Esophagus squamous epithelium (tissue), 5 donors: ENCODE results near the gene DAB1. TPM values are rescaled to one million over a fixed set of nuclear protein-coding genes. Genes with fewer than 3 reads are reported as not detected.

ENCODE experiments used
- DNase-seq: peaks from one replicate; lab custom pipeline; 2025; lab: John Stamatoyannopoulos, UW
- H3K27ac ChIP-seq, 4 donors: fragments of 200-600 bp; sonication (generic); one replicate each; pipeline ENCODE4 v1.5.1; 2016 to 2019; ENCODE audit warnings: mild to moderate bottlenecking in 1 of 4
- H3K27me3 ChIP-seq, 4 donors: fragments of 200-600 bp; sonication (generic); 1 replicate in 3 of 4; 2 replicates in 1 of 4; pipeline versions ENCODE4 v1.5.1 to v1.6.0; 2017 to 2021; ENCODE audit warnings: antibody characterized with exemption in 1 of 4
- H3K36me3 ChIP-seq, 3 donors: fragments of 200-600 bp; sonication (generic); one replicate each; pipeline ENCODE4 v1.5.1; 2016 to 2019
- H3K4me1 ChIP-seq, 3 donors: fragments of 200-600 bp; sonication (generic); one replicate each; pipeline ENCODE4 v1.5.1; 2017 to 2019
- H3K4me3 ChIP-seq, 4 donors: fragments of 200-600 bp; sonication (generic); 1 replicate in 3 of 4; 2 replicates in 1 of 4; pipeline ENCODE4 v1.5.1; 2016 to 2019; ENCODE audit warnings: mild to moderate bottlenecking in 2 of 4, moderate library complexity in 1 of 4
- H3K9me3 ChIP-seq, 3 donors: fragments of 200-600 bp; sonication (generic); one replicate each; pipeline ENCODE4 v1.5.1; 2016 to 2019
- POLR2A ChIP-seq, 4 donors: fragments of 450-650 bp; IDR thresholded peaks; one replicate each; pipeline ENCODE4 v1.6.1; 2017; ENCODE audit warnings: antibody characterized with exemption in 4 of 4, mild to moderate bottlenecking in 4 of 4, moderate library complexity in 3 of 4
- WGBS, 2 donors: methylation state at CpG; one replicate each; pipeline ENCODE4 v1.1.5; 2018; 5-methylcytosine and 5-hydroxymethylcytosine counted together
- intact Hi-C: fragments of 100-400 bp; cut with DNase I; formaldehyde crosslinking; loops from one replicate; pipeline ENCODE4 v1.15.0; 2022
- total RNA-seq, 4 donors: library from RNA; depleted of rRNA; stranded (reverse); fragments of >200 nt; gene quantifications; one replicate each; pipeline ENCODE4 v1.1.0, GENCODE V29; 2016
- TF ChIP-seq, protein P1 (sequence below), 6 experiments: fragments of 450-650 bp in 4 of 6; fragments of 200-600 bp in 2 of 6; sonication (generic) in 2 of 6; IDR thresholded peaks; one replicate each; pipeline ENCODE4 v1.5.1; 2016 to 2019; ENCODE audit warnings: antibody characterized with exemption in 6 of 6, mild to moderate bottlenecking in 4 of 6, moderate library complexity in 4 of 6
- donor health status: DM: yes; HTN: yes; CAD: no.

DAB1 gene
- total RNA-seq, 4 donors from 2014 or later = under 0.01 TPM; not detected in 3

DNA sequence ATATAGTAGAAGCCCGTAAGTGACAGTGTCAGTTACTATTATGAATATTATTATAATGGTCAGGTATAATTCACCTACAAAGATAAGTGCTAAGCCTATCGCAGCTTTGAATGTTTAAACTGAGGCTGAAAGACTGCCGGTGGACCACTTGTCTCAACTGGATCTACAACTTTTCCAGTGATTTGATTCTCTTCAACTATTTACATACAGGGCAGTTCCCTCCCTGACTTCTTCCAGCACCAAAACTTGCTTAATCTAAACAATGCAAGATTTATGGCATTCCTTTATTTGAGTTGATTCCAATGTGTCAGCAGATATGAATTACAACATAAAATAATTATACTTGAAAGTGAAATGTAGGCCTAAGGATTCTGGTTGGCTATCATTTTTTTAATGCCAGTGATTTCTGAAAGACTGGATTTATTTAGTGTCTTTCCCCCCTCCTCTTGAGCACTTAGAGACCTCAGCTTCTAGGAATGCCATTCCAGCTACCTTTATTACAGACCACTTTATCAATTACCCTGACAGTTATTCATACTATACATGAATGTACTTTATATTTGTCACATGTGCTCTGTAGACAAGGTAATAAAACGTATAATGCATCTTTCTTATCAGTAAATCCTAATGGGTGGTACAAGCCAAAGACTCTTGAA is 304.8 kb downstream of the DAB1 start:
- Histone ChIP-seq H3K9me3 (no peaks in the 10 kb centered on the region), H3K36me3 (no peaks in the 10 kb centered on the region), H3K27me3 (no peaks in the 10 kb centered on the region), H3K4me3 (no peak overlapping the region), H3K4me1 (peaks cover 0 to 13% (median 0%) of the 10 kb centered on the region in 3 donors), H3K27ac (no peak overlapping the region)
- no peak for DNase-seq
- 25 to 44% methylated on average over 4 of the region's 4 CpGs for WGBS, 2 donors
- intact Hi-C loops = no loop called here
- no peak for TF ChIP-seq POLR2A (IDR thresholded peaks at IDR 0.05)
- TF ChIP-seq, protein P1, sequence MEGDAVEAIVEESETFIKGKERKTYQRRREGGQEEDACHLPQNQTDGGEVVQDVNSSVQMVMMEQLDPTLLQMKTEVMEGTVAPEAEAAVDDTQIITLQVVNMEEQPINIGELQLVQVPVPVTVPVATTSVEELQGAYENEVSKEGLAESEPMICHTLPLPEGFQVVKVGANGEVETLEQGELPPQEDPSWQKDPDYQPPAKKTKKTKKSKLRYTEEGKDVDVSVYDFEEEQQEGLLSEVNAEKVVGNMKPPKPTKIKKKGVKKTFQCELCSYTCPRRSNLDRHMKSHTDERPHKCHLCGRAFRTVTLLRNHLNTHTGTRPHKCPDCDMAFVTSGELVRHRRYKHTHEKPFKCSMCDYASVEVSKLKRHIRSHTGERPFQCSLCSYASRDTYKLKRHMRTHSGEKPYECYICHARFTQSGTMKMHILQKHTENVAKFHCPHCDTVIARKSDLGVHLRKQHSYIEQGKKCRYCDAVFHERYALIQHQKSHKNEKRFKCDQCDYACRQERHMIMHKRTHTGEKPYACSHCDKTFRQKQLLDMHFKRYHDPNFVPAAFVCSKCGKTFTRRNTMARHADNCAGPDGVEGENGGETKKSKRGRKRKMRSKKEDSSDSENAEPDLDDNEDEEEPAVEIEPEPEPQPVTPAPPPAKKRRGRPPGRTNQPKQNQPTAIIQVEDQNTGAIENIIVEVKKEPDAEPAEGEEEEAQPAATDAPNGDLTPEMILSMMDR (IDR thresholded peaks at IDR 0.05) = no peak

DNA sequence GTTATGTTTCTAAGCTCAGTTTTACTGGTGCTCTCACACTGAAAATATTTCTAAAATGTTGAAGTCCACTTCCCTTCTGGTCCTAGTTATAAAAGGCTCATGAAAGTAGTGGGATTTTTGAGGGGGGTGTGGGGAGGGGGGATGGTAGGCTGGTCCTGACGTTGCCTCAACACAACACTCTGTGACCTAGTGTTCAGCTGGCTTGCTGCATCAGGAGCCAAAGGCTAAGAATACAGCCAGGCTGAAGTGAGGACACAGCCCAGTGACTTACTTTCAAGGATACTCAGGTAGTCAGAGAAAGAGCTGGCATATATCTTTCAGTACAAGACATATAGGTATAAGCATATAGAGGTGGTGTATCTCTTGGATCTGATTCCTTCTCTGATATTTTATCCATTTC is 306.1 kb downstream of the DAB1 start:
- TF ChIP-seq, protein P1 (IDR thresholded peaks at IDR 0.05) = no peak
- TF ChIP-seq POLR2A (IDR thresholded peaks at IDR 0.05) = no peak
- Histone ChIP-seq H3K27me3 (no peaks in the 10 kb centered on the region), H3K4me1 (peaks cover 0 to 13% (median 0%) of the 10 kb centered on the region in 3 donors), H3K27ac (no peak overlapping the region), H3K36me3 (no peaks in the 10 kb centered on the region), H3K9me3 (no peaks in the 10 kb centered on the region), H3K4me3 (no peak overlapping the region)
- 70 to 100% methylated on average over 1 of the region's 1 CpG for WGBS, 2 donors
- no peak for DNase-seq
- intact Hi-C loops = no loop called here

DNA sequence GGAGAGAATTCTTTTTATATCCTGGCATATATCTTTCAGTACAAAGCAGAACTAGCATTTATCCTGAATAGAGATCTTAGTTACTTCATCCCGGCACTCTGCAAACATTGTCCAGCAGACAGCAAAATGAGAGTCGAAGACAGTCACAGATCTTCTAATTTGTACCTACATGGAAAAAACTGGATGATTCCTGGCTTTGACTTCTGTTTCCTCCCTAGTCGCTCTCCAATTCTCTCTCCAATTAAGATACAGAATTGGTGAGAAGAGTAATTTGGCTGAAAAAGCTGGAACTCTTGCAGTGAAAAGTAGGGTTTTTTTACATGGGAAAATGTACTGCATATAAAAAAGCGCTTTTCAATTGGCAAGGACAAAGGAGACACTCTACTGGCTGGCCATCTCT is 307.0 kb downstream of the DAB1 start:
- H3K36me3 ChIP-seq = no peaks in the 10 kb centered on the region
- no peaks in the 10 kb centered on the region for H3K9me3 ChIP-seq
- no peak for DNase-seq
- H3K27ac ChIP-seq = no peak overlapping the region
- H3K4me3 ChIP-seq = no peak overlapping the region
- WGBS, 2 donors = 80 to 82% methylated on average over 4 of the region's 4 CpGs
- no peaks in the 10 kb centered on the region for H3K27me3 ChIP-seq
- intact Hi-C loops = no loop called here
- TF ChIP-seq POLR2A (IDR thresholded peaks at IDR 0.05) = no peak
- TF ChIP-seq, protein P1 (IDR thresholded peaks at IDR 0.05) = no peak
- H3K4me1 ChIP-seq = peaks cover 0 to 13% (median 0%) of the 10 kb centered on the region in 3 donors

DNA sequence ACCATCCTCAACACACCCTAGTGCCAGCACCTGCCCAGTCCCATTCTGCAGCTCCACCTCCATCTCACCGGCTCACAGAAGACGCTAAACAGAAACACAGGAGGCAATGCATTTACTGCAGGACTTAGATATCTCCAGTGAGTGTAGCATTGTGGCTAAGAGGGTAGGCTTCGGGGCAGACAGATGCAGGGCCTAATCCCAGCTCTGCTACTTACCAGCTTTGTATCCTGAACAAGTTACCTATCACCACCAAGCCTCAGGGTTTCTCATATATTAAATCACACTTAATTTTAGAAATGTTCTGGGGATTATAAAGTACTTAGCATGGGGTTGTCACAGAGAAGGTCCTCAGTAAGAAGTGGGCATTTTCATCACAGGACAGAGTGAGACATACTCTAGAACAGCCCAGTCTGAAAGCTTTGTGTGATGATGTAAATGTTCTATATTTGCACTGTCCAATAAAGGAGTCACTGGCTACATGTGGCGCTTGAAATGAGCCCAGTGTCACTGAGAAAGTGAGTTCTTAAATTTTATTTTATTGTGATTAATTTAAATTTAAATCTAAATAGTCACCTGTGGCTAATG is 308.7 kb downstream of the DAB1 start:
- Histone ChIP-seq H3K9me3 (no peaks in the 10 kb centered on the region), H3K4me1 (peaks cover 0 to 13% (median 0%) of the 10 kb centered on the region in 3 donors), H3K36me3 (no peaks in the 10 kb centered on the region), H3K27ac (no peak overlapping the region), H3K4me3 (no peak overlapping the region), H3K27me3 (no peaks in the 10 kb centered on the region)
- no peak for TF ChIP-seq POLR2A (IDR thresholded peaks at IDR 0.05)
- TF ChIP-seq, protein P1 (IDR thresholded peaks at IDR 0.05) = no peak
- intact Hi-C loops = no loop called here
- DNase-seq = no peak
- 87 to 94% methylated on average over 2 to 3 of the region's 4 CpGs for WGBS, 2 donors

DNA sequence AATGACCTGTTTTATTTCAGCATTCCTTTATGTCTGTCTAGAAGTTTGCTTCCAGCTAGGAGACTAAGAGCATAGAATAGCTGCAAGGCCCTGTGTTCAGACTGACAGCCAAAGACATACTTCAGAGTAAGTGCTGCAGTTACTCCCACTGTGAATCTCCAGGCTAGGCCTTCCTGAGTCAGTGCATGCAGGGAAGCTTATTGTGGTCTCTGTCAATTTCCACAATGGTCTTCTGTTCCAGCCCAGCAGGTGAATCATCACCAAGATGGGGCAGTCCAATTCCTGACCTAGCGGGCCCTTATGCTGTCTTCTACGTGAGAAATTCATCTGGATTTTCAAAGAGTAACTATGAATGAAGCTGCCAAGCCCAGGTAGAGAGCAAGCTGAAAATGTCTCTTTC is 311.7 kb downstream of the DAB1 start:
- intact Hi-C loops = no loop called here
- Histone ChIP-seq H3K27me3 (no peaks in the 10 kb centered on the region), H3K36me3 (no peaks in the 10 kb centered on the region), H3K4me3 (no peak overlapping the region), H3K4me1 (no peaks in the 10 kb centered on the region), H3K27ac (no peak overlapping the region), H3K9me3 (no peaks in the 10 kb centered on the region)
- 81% methylated on average over 2 of the region's 2 CpGs for WGBS, 2 donors
- no peak for TF ChIP-seq POLR2A (IDR thresholded peaks at IDR 0.05)
- TF ChIP-seq, protein P1 (IDR thresholded peaks at IDR 0.05) = no peak
- no peak for DNase-seq
